Measurements from ENCODE around the gene SLC6A6.

The SLC6A6 gene

DNA sequence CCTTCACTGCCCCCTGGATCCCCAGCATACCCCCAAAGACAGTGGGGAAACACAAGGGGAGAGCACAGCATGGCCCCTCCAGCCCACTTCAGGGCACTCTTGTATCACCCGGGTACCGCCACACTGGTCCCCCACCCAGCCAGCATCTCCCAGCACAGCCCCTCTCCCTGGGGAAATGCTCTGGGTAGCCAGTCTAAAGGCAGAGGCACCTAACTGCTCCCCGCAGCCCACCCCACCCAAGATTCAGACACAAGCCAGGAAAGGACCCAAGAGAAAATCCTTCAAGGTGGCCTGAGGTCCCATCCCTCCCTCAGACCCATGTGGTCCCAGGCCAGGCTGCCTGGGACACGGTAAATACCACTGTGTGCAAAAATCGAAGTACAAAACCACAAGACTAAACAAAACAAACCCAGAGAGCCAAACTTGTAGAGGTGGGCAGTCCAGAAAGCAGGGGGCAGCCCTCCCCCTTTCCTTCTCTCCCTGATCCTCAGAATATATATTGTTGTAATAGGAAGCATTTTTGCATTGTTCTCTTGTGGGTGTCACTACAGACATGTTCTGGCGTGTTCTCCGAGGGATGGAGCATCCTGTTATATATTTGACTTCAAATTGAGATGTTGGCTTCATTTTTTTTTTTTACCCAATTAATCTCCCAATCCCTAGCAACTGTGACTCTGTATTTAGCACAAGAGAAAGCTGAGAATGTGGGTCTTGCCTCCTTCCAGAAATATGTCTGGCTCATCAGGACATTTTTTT lies 86.1 kb downstream of the SLC6A6 start:
- no peaks in the 10 kb centered on the region for H3K9me2 ChIP-seq (replicated peaks; ENCODE audit: insufficient read depth, low read length)
- H3K4me2 ChIP-seq (ENCODE audit: low read depth, low read length, poor library complexity, severe bottlenecking), result no peak overlapping the region
- H3K4me3 ChIP-seq (ENCODE audit: insufficient read depth, low read length, poor library complexity, severe bottlenecking), result no peak overlapping the region
- no peak overlapping the region for H3K9ac ChIP-seq (ENCODE audit: low read length)
- H2AFZ ChIP-seq (ENCODE audit: low read depth, low read length, severe bottlenecking), result no peak overlapping the region
- H3K36me3 ChIP-seq (ENCODE audit: low read length), result no peaks in the 10 kb centered on the region
- TF ChIP-seq EZH2phosphoT487 (conservative IDR thresholded peaks at IDR 0.05; ENCODE audit: low read length), result no peak
- TF ChIP-seq, protein P1, sequence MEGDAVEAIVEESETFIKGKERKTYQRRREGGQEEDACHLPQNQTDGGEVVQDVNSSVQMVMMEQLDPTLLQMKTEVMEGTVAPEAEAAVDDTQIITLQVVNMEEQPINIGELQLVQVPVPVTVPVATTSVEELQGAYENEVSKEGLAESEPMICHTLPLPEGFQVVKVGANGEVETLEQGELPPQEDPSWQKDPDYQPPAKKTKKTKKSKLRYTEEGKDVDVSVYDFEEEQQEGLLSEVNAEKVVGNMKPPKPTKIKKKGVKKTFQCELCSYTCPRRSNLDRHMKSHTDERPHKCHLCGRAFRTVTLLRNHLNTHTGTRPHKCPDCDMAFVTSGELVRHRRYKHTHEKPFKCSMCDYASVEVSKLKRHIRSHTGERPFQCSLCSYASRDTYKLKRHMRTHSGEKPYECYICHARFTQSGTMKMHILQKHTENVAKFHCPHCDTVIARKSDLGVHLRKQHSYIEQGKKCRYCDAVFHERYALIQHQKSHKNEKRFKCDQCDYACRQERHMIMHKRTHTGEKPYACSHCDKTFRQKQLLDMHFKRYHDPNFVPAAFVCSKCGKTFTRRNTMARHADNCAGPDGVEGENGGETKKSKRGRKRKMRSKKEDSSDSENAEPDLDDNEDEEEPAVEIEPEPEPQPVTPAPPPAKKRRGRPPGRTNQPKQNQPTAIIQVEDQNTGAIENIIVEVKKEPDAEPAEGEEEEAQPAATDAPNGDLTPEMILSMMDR (IDR thresholded peaks at IDR 0.05; ENCODE audit: insufficient read depth, low read length, poor library complexity, severe bottlenecking), result no peak
- H3K79me2 ChIP-seq (ENCODE audit: insufficient read depth, low read length), result no peaks in the 10 kb centered on the region
- H4K20me1 ChIP-seq (ENCODE audit: low read depth, low read length), result no peaks in the 10 kb centered on the region
- H3K27ac ChIP-seq (ENCODE audit: low read depth, low read length), result no peak overlapping the region; the same call in 1 of the 2 replicates
- H3K9me3 ChIP-seq (ENCODE audit: insufficient read depth, low read length), result no peaks in the 10 kb centered on the region
- H3F3A ChIP-seq (ENCODE audit: insufficient read depth), result no peaks in the 10 kb centered on the region
- H3K27me3 ChIP-seq (ENCODE audit: low read length), result no peaks in the 10 kb centered on the region

DNA sequence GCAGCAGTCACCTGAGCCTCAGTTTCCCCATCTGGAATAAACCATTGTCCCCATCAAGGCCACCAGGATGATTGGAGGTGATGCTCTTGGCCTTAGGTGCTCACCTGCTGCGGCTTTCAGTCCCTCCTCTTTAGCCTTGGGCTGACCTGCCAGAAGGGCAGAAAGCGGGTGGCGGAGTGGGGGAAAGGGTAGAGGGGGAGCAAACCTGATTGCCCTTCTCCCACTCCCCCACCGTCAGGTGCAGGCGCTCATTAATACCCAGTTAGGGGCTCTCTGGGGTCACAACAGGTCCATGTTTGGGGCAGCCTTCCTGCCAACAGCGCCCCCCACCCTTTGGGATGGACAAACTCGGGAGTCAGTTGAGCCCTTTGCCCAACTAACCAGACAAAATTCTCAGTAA lies 87.2 kb downstream of the SLC6A6 start:
- Histone ChIP-seq H4K20me1 (ENCODE audit: low read depth, low read length) (no peaks in the 10 kb centered on the region), H2AFZ (ENCODE audit: low read depth, low read length, severe bottlenecking) (no peak overlapping the region), H3K79me2 (ENCODE audit: insufficient read depth, low read length) (no peaks in the 10 kb centered on the region), H3K4me2 (ENCODE audit: low read depth, low read length, poor library complexity, severe bottlenecking) (no peak overlapping the region), H3K9ac (ENCODE audit: low read length) (no peak overlapping the region), H3K4me3 (ENCODE audit: insufficient read depth, low read length, poor library complexity, severe bottlenecking) (no peak overlapping the region), H3K9me3 (ENCODE audit: insufficient read depth, low read length) (no peaks in the 10 kb centered on the region), H3K36me3 (ENCODE audit: low read length) (no peaks in the 10 kb centered on the region), H3K9me2 (replicated peaks; ENCODE audit: insufficient read depth, low read length) (no peaks in the 10 kb centered on the region), H3K27me3 (ENCODE audit: low read length) (no peaks in the 10 kb centered on the region), H3F3A (ENCODE audit: insufficient read depth) (no peaks in the 10 kb centered on the region), H3K27ac (ENCODE audit: low read depth, low read length) (no peak overlapping the region)
- TF ChIP-seq, protein P1 (IDR thresholded peaks at IDR 0.05; ENCODE audit: insufficient read depth, low read length, poor library complexity, severe bottlenecking), result no peak
- TF ChIP-seq EZH2phosphoT487 (conservative IDR thresholded peaks at IDR 0.05; ENCODE audit: low read length), result no peak

DNA sequence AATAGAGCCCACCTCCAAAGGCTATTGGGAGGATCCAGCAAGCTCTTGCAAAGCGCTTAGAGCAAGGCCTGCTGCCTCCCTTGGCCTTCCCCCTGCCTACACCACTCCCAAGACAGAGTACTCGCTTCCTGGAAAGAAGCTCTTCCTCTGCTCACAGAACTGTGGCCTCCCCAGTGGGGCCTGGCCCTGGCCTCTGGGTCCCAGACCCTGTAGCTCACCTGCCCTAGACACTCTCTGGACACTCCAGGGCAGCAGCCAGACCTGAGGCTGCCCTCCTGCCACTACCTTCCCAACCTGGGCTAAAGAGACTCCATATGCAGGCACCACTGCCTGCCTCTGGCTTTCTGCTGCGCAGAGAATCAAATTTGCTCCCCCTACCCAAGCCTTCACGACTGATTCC lies 87.8 kb downstream of the SLC6A6 start:
- Histone ChIP-seq H3K9ac (ENCODE audit: low read length) (no peak overlapping the region), H3K27me3 (ENCODE audit: low read length) (no peaks in the 10 kb centered on the region), H3K9me3 (ENCODE audit: insufficient read depth, low read length) (no peaks in the 10 kb centered on the region), H3K4me2 (ENCODE audit: low read depth, low read length, poor library complexity, severe bottlenecking) (no peak overlapping the region), H3K36me3 (ENCODE audit: low read length) (no peaks in the 10 kb centered on the region), H3K9me2 (replicated peaks; ENCODE audit: insufficient read depth, low read length) (no peaks in the 10 kb centered on the region), H3K79me2 (ENCODE audit: insufficient read depth, low read length) (no peaks in the 10 kb centered on the region), H4K20me1 (ENCODE audit: low read depth, low read length) (no peaks in the 10 kb centered on the region), H3F3A (ENCODE audit: insufficient read depth) (no peaks in the 10 kb centered on the region), H2AFZ (ENCODE audit: low read depth, low read length, severe bottlenecking) (no peak overlapping the region), H3K27ac (ENCODE audit: low read depth, low read length) (no peak overlapping the region), H3K4me3 (ENCODE audit: insufficient read depth, low read length, poor library complexity, severe bottlenecking) (no peak overlapping the region)
- no peak for TF ChIP-seq EZH2phosphoT487 (conservative IDR thresholded peaks at IDR 0.05; ENCODE audit: low read length)
- TF ChIP-seq, protein P1 (IDR thresholded peaks at IDR 0.05; ENCODE audit: insufficient read depth, low read length, poor library complexity, severe bottlenecking), result no peak

Data from SU-DHL-6 (cell line).